GM21529 (cell line): ENCODE data around the gene AJAP1.

Experiments used
- ATAC-seq: cut with Tn5 transposase; IDR thresholded peaks from one replicate; pipeline ENCODE4 v1.9.1; 2021; ENCODE audit not compliant: unreplicated experiment

AJAP1 gene

DNA sequence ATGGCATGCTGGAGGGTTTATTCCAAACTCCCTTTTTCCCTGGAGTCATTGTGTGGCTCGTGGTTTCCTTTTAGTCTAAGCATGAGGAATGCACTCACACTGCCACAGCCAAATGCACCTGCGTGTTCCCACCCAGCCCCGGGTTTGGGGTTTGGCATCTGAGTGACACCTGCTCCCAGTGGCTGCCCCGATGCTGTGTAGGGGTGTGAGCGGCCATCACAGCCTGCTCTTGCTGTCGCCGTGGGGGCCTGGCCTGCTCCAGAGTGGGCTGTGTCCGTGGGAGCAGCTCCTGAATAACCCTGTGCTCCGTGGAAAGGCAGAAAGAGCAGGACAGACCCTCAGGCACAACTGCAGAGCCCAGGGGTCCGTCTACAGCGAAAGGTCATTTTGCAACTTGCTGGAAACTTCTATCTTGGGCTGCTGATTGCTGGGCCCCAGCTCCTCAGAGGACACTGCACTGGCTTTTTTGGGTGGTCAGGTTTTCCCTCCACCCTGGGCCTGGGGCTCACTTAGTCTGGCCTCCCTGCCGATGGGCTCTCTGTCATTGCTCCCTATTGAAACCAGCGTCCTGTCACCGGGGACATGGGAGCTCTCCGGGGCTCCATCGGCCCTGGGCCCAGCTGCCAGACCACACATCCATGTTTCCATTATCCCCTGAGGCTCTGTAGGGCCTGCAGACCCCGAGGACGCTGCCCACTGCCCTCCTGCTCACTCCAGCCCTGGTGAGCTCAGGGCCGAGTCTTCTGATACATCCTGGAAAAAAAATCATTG lies 74.1 kb downstream of the AJAP1 start:
- no peak for ATAC-seq

- no peak for ATAC-seq
These were observed 74.7 kb downstream of the AJAP1 start for GRCh38 chr1:4729090-4729471.

GRCh38 chr1:4730078-4730477 lies 75.7 kb downstream of the AJAP1 start:
- ATAC-seq: no peak

DNA sequence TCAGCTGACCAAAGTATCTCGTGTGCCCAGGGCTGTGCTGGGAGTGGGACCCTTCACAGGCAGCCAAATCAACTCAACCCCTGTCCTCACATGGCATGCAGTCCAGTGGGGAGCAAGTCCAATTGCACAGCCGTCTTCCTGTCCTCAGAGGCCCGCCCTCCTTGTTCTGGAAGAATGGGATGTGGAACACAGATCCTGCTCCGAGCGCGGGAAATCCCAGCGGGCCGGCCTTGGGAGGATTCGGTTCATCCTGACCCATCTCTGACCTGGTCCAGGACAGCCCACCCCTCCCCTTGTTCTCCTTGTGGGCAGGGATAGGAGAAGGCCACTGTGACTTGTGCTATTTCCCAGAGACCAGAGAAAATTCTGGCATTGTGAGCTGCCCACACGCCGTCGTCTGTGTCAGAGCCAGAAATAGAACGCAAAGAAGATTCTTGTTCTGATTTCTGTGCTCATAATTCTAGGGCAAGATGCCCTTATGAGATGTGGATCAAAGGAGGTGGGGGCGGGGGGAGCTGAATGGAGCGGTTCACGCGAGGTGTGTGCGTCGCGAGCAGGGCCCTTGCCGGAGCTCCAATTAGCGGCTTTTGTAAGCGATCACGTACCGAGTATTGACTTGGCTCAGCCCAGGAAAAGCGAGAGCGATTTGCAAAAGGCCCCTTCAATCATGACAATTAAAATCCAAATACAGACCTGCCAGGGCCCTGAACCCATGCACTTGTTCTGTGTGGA lies 79.2 kb downstream of the AJAP1 start:
- no peak for ATAC-seq

- no peak for ATAC-seq
These were observed 79.8 kb downstream of the AJAP1 start for GRCh38 chr1:4734219-4734618.

GRCh38 chr1:4734791-4735190 lies 80.4 kb downstream of the AJAP1 start:
- ATAC-seq: no peak

DNA sequence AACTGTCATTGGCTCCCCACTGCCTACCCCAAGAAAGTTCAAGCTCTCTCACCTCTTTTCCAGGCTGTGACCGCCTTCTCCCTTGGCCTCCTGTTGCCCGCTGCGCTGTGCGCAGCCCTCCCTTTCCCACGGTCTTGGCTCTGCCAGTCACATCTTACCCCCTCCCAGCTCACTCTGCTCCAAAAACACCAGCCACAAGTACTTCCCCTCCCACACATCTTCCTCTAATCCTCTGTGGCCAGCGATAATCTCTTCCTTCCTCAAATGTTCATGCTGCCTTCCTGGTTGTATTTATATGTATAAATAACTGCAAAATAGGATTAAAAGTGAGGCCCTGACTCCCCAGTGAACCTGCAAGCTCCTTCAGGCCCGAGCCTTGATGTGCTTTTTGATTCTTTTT lies 81.8 kb downstream of the AJAP1 start:
- no peak for ATAC-seq

DNA sequence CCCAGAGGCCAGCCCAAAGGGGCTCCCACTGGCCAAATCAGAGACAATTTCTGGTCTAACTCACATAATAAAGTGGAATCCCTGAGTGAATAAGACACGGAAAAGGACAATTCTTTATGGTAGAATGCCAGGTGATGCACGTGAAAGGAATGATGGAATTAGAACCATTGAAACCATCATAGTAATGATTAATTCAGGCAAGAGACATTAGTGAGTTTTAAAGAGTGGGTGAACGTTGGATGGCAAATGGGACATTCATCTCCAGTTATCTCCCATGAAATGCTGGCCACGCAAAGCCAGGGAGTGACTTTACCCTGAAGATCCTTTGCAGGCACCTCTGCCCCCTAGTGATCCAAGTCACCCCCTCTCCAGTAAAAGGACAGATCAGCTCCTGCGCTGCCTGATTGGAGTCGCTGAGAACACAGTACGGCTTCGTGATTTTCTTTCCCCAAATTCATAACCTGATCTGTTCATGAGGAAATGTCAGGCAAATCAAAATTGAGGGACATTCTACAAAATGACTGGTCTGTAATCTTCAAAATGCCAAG lies 87.5 kb downstream of the AJAP1 start:
- no peak for ATAC-seq

- no peak for ATAC-seq
These were observed 89.8 kb downstream of the AJAP1 start for GRCh38 chr1:4743978-4744750.

- ATAC-seq: no peak
These were observed 91.2 kb downstream of the AJAP1 start for GRCh38 chr1:4745560-4745959.

- ATAC-seq: no peak
These were observed 95.0 kb downstream of the AJAP1 start for GRCh38 chr1:4749406-4749805.

- no peak for ATAC-seq
These were observed 95.8 kb downstream of the AJAP1 start for GRCh38 chr1:4750177-4750576.

DNA sequence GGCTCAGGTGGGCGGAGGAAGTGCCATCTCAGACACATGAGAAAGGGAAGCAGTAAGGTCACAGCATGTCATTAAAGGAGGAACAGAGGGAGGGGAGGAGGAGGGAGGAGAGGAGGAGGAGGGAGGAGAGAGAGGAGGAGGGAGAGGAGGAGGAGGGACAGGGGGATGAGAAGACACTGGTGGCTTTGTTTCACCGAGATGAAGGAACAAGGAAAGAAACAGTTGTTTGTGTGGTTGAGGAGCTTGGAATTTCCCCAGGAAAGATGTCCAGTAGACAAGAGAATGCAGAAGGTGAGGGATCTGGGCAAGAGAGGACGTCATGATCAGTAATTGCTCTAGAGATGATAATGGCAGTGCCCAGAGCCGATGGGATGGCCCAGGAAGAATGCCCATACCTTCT lies 97.7 kb downstream of the AJAP1 start:
- no peak for ATAC-seq

DNA sequence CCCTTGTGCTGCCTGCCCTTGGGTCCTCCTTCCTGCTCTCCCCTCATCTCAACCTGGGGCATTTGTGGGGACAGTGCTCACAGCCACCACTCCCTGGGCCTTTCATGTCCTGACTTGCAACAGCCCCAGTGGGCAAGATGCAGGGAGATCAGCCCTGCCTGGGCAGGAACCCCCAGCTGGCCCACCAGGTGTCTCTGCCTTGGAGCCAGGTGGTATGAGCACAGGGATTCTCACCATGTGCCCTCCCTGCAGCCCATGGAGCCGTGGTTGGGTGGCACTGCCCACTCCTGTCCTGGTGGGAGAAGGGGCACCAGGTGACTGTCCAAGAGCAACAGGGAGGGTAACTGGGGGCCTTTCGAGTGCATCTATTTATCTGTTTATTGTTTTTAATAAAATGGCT lies 100.4 kb downstream of the AJAP1 start:
- no peak for ATAC-seq

GRCh38 chr1:4755301-4755845 lies 101.0 kb downstream of the AJAP1 start:
- no peak for ATAC-seq

DNA sequence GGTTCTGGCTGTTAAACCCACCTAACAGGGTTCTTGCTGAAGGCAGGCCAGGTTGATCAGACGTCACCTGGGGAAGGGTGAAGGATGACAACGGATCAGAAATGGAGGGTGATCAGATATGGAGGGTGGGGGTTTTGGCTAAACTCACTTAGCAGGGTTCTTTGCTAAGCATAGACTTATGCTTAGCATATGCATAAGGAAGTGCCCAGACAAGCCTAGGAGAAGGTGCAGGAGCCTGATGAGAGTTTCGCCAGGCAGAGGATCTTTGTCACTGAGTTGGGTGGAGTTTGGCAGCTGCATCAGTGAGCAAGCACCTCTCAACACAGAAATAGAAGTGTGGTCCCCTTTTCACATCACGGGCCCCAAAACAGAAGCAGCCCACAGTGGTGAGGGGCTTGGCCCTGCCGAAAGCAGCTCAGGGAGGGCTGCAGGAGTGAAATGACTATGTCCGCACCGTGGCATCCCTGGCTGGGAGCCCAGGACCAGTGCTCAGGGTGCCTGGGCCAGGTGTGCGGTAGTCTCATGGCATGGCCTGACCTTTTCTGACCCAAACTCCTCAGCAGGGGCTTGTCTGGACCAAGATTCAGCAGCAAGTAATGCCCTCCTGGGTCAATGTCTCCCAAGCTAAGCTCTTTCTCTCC lies 101.6 kb downstream of the AJAP1 start:
- no peak for ATAC-seq

GRCh38 chr1:4756851-4757580 lies 102.6 kb downstream of the AJAP1 start:
- no peak for ATAC-seq

GRCh38 chr1:4759671-4760070 lies 105.3 kb downstream of the AJAP1 start:
- ATAC-seq: no peak

GRCh38 chr1:4760088-4760487 lies 105.7 kb downstream of the AJAP1 start:
- no peak for ATAC-seq

DNA sequence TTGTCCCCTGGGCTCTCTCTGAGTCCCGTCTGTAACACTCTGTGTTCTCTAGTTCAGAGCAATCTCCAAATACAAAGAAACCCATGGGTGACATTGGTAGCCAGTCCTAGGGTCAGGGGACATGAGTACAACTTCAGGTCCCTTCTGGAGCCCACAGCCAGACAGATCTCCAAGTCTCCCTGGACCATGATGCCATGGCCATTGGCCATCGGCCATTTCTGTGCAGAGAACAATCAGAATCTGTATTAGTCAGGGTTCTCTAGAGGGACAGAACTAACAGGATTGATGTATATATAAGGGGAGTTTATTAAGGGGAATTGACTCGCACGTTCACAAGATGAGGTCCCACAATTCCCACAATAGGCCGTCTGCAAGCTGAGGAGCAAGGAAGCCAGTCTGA lies 106.9 kb downstream of the AJAP1 start:
- no peak for ATAC-seq
